Measurements from ENCODE around the gene TBC1D5. TPM values are rescaled to one million over a fixed set of nuclear protein-coding genes. Genes with fewer than 3 reads are reported as not detected.
A peak's percentile ranks its signal among the peaks of the same experiment; 100 is the strongest.

Gene TBC1D5
- total and polyA plus RNA-seq, 12 donors, result 6.4 to 108 (median 70.7) TPM

DNA sequence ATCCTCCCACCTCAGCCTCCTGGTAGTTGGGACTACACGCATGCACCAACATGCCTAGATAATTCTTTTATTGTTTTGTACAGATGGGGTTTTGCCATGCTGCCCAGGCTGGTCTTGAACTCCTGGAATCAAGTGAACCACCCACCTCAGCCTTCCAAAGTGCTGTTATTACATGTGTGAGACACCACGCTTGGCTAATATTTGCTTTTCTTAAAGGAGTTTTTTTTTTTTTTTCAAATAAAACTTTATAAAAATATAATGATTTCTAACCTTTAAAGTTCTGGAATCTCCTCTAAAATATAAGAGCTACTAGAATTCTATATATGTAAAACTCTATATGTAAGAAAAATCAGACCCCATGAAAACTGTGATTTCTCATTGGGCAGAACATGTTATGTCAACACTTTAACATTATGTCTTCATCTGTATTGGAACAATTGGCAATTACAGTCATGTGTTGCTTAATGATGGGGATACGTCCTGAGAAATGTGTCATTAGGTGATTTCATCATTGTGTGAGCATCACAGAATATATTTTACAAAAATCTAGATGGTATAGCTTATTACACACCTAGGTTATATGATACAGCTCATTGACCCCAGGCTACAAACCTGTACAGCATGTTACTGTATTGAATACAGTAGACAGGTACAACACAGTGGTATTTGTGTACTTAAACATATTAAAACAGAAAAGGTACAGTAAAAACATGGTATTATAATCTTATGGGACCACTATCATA lies 480.6 kb downstream of the TBC1D5 start:
- H3K4me1 ChIP-seq (replicated peaks in 1 of 2), result no peaks in the 10 kb centered on the region
- no peaks in the 10 kb centered on the region for H3K9me3 ChIP-seq (replicated peaks in 1 of 3)
- TF ChIP-seq POLR2A (IDR thresholded peaks at IDR 0.05), result no peak
- no peak for TF ChIP-seq CTCF (IDR thresholded peaks at IDR 0.05)
- H3K4me3 ChIP-seq, result no peak overlapping the region
- H3K27me3 ChIP-seq, result no peaks in the 10 kb centered on the region
- no peak overlapping the region for H3K27ac ChIP-seq
- DNase-seq, result no peak
- intact Hi-C loops (cut with DNase I), result loop anchor here (5.0 to 10.0 kb wide), 2 partner anchors 143 to 146 kb away; no protein-coding TSS in a partner anchor
- 90 to 96% (median 92%) methylated on average over 3 of the region's 3 CpGs for WGBS, 4 donors
- no peaks in the 10 kb centered on the region for H3K36me3 ChIP-seq (replicated peaks in 1 of 2)

- DNase-seq, result no peak
- Histone ChIP-seq H3K4me1 (replicated peaks in 1 of 2) (no peaks in the 10 kb centered on the region), H3K27ac (no peak overlapping the region), H3K27me3 (no peaks in the 10 kb centered on the region), H3K9me3 (replicated peaks in 1 of 3) (no peaks in the 10 kb centered on the region), H3K36me3 (replicated peaks in 1 of 2) (no peaks in the 10 kb centered on the region), H3K4me3 (no peak overlapping the region)
- no peak for TF ChIP-seq CTCF (IDR thresholded peaks at IDR 0.05)
- TF ChIP-seq POLR2A (IDR thresholded peaks at IDR 0.05), result no peak
- intact Hi-C loops (cut with DNase I), result loop anchor here (5.0 to 10.0 kb wide), 2 partner anchors 145 to 147 kb away; no protein-coding TSS in a partner anchor
Observed at GRCh38 chr3:17260257-17260656, 482.2 kb downstream of the TBC1D5 start.

DNA sequence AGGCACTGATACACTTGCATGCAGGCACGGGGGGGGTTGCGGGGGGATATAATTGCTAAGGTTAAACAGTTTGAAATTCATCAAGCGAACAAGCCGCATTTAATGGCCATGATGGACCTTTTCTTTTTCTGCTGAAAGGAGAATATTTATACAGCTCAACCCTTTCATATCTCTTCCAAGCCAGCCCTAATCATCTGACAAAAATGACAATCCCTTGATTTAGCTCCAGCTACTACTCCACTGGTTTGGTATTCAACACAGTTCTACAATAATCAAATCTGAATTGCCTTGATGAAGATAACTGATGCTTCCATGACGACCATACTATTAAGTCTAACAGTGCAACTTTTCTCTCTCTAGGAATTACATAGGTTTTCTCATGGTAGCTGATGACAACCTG lies 482.7 kb downstream of the TBC1D5 start:
- intact Hi-C loops (cut with DNase I), result loop anchor here (5.0 to 10.0 kb wide), 2 partner anchors 145 to 148 kb away; no protein-coding TSS in a partner anchor
- Histone ChIP-seq H3K27me3 (no peaks in the 10 kb centered on the region), H3K9me3 (replicated peaks in 1 of 3) (no peaks in the 10 kb centered on the region), H3K4me3 (no peak overlapping the region), H3K4me1 (replicated peaks in 1 of 2) (no peaks in the 10 kb centered on the region), H3K27ac (no peak overlapping the region), H3K36me3 (replicated peaks in 1 of 2) (no peaks in the 10 kb centered on the region)
- TF ChIP-seq POLR2A (IDR thresholded peaks at IDR 0.05) (no peak), CTCF (IDR thresholded peaks at IDR 0.05) (no peak)
- 79 to 85% (median 81%) methylated on average over 5 of the region's 5 CpGs for WGBS, 4 donors
- no peak for DNase-seq

DNA sequence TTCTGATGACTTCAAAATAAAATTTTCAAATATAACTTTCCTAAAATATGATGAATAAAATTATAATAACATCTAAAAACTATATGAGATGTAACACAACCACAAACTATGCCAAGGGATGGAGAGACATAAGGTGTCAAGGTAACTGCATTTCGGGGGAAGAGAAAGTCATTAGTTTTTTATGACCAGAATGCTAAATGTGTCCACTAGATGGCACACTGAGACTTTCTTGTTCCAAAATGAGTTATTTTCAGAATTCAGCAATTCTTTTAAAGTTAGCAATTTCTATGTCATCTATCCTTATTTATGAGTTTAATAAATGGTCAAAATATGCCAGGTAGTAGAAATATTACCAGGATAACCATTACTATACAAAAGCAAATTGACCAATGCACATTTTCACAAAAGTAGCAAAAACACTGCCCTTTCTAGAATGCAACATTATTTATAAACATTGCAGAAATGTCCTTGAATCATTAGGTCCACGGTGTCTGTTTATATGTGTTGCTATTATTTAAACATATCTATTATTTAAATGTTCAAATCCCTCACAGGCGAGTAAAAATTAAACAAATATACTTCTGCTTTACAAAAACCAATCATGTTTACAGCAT lies 483.5 kb downstream of the TBC1D5 start:
- no peak overlapping the region for H3K27ac ChIP-seq
- no peaks in the 10 kb centered on the region for H3K9me3 ChIP-seq (replicated peaks in 1 of 3)
- no peaks in the 10 kb centered on the region for H3K36me3 ChIP-seq (replicated peaks in 1 of 2)
- TF ChIP-seq CTCF (IDR thresholded peaks at IDR 0.05) (peak; percentile 55 to 83 (median 74)), POLR2A (IDR thresholded peaks at IDR 0.05) (no peak)
- H3K27me3 ChIP-seq, result no peaks in the 10 kb centered on the region
- H3K4me1 ChIP-seq (replicated peaks in 1 of 2), result no peaks in the 10 kb centered on the region
- peak in 1 of 7 donors; percentile 17 for DNase-seq
- WGBS, 4 donors, result 25 to 33% (median 29%) methylated on average over 3 of the region's 3 CpGs
- no peak overlapping the region for H3K4me3 ChIP-seq
- intact Hi-C loops (cut with DNase I), result no loop called here
